Mucosa of descending colon (tissue), 3 donors: ENCODE data around the gene MRPL37. TPM values are rescaled to one million over a fixed set of nuclear protein-coding genes. Genes with fewer than 3 reads are reported as not detected.

ENCODE experiments used
- ATAC-seq: fragments of 200-7000 bp; cut with Tn5 transposase; one replicate; pipeline ENCODE4 v1.9.1; 2020; ENCODE audit warnings: mild to moderate bottlenecking, moderate library complexity
- DNase-seq, 3 donors: peaks; one replicate each; pipeline ENCODE4 v3.0.0-alpha.2; 2020
- H3K36me3 ChIP-seq: fragments of 200-600 bp; one replicate; pipeline ENCODE4 v1.8.0; 2021; ENCODE audit warnings: low read depth, mild to moderate bottlenecking
- H3K4me1 ChIP-seq: fragments of 200-600 bp; one replicate; pipeline ENCODE4 v1.8.0; 2021; ENCODE audit warnings: low read depth, mild to moderate bottlenecking
- H3K4me3 ChIP-seq: fragments of 200-600 bp; one replicate; pipeline ENCODE4 v1.8.0; 2021; ENCODE audit warnings: mild to moderate bottlenecking
- H3K9me3 ChIP-seq: fragments of 200-600 bp; one replicate; pipeline ENCODE4 v1.8.0; 2021; ENCODE audit warnings: mild to moderate bottlenecking
- CTCF ChIP-seq: fragments of 200-600 bp; IDR thresholded peaks from one replicate; pipeline ENCODE4 v1.8.0; 2022; ENCODE audit warnings: antibody characterized with exemption, mild to moderate bottlenecking
- intact Hi-C, 2 donors: fragments of 100-400 bp; cut with DNase I in 1 of 2; cut with micrococcal nuclease in 1 of 2; formaldehyde crosslinking; loops; one replicate each; pipeline versions ENCODE4 v1.11.0 to v1.11.1; 2022; cut with DNase I, micrococcal nuclease
- total RNA-seq, 3 donors: library from RNA; stranded (reverse); fragmentation: NEBNext Ultra II Directional in 2 of 3; extraction: Animal tissue kit (Norgen Biotek cat#: 25700) in 2 of 3; gene quantifications; one replicate each; pipeline versions ENCODE4 v1.2.1 to v1.2.4, GENCODE V29; 2021 to 2023
- donor health status: DM: no; HTN: no; CAD: no; lungs with moderate emphysema.
- donor health status: DM: no; HTN: no; CAD: no.
- donor health status: DM: no; HTN: yes; CAD: no.

The MRPL37 gene
- total RNA-seq, 3 donors from 2014 or later: 46.5 to 84.7 (median 58.8) TPM

DNA sequence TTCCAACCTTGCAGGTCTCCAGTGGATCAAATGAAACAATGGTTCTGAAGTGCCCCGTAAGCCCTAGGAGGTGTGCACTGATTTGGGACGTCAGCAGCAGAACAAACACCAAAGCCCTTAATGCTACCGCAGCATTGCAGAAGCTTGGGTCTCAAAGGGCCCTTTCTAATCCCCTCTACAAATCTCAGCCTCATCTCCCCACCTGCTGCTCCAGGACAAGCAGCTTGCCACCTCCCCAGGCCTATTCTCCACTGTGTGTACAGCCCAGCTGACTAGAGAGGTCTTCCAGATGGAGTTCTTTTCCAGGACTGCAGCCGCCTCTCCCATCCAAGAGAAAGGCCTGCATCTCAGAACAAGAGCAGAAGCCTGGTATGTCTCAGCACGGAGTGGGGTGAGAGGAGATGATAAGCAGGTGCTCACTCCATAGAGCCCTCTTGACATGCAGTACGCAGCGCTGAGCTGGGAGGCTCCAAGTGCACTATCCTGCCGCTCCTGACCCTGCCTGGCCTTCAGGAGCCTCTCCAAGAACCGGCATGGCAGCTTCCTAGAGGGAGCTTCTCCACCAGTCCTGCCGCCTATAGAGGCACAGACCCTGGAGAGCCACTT, 46.3 kb downstream of the MRPL37 start:
- H3K36me3 ChIP-seq: no peaks in the 10 kb centered on the region
- DNase-seq: no peak
- no peak overlapping the region for H3K4me3 ChIP-seq
- no peak for TF ChIP-seq CTCF
- intact Hi-C loops: no loop called here
- H3K9me3 ChIP-seq: no peaks in the 10 kb centered on the region
- ATAC-seq: no peak
- no peaks in the 10 kb centered on the region for H3K4me1 ChIP-seq

DNA sequence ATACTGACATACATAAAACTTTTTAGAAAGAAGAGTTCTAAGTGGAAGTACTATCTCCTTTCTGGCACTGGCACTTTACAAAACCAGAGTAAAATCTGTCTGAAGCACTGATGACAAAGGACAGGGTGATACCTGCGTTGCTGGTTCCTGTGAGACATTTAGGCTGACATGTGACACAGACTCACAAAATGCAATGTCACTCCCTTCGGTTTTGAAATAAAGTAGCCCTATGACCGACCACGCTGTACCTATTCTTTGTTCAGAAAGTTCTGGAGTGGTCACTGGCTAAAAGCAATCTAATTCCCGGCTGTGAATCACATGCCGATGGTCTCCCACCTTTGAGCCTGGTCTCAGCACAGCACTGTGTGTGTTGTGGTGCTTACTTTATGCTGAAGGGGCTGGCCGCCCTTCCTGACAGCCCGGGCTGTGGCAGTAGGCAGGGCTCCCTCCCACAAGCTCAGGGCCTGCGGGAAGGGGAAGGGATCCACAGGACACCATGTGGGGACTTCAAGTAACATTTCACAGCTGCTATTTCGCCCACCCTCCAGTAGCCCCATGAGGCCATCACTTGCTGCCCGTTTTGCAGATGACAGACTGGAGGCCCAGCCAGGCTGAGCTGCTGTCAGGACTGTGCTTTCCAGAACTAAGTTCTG, 48.0 kb downstream of the MRPL37 start:
- no peak for ATAC-seq
- no peak for TF ChIP-seq CTCF
- intact Hi-C loops: no loop called here
- H3K4me1 ChIP-seq: no peaks in the 10 kb centered on the region
- H3K36me3 ChIP-seq: no peaks in the 10 kb centered on the region
- no peaks in the 10 kb centered on the region for H3K9me3 ChIP-seq
- no peak for DNase-seq
- no peak overlapping the region for H3K4me3 ChIP-seq

GRCh38 chr1:54248966-54249365, 49.0 kb downstream of the MRPL37 start:
- intact Hi-C loops: no loop called here
- Histone ChIP-seq H3K36me3 (no peaks in the 10 kb centered on the region), H3K4me3 (no peak overlapping the region), H3K9me3 (no peaks in the 10 kb centered on the region), H3K4me1 (no peaks in the 10 kb centered on the region)
- DNase-seq (no peak), ATAC-seq (peak; percentile 19)
- TF ChIP-seq CTCF: no peak

DNA sequence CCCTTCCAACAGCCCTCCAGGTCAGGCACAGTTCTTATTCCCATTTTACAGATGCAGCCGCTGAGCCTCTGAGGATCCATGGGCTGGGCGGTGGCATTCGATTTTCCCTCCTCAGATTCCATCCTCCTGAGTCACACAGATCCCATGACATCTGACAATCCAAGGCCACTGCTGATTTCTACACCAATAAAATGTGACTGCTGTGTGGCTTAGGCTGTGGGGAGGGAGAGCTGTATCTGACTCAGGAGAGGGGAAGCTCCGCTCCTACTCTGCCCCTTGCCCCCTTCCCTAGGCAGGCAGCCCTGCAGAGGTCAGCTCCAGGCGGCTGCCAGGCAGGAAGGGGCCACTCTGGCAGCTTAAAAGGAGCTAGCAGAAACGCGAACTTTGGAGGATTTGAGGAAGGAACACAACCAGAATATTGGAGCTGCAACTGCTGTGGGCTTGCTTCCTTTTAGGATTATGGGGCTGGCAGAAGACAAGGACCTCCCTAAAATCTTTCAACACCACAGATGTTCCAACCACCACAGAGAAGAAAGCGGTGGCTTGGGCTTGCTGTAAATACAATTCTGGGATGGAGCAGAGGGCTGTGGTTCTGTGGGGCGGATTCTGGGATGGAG, 50.0 kb downstream of the MRPL37 start:
- peak; percentile 60 for ATAC-seq
- Histone ChIP-seq H3K4me3 (no peak overlapping the region), H3K9me3 (no peaks in the 10 kb centered on the region), H3K36me3 (no peaks in the 10 kb centered on the region), H3K4me1 (no peaks in the 10 kb centered on the region)
- intact Hi-C loops: no loop called here
- no peak for DNase-seq
- no peak for TF ChIP-seq CTCF

DNA sequence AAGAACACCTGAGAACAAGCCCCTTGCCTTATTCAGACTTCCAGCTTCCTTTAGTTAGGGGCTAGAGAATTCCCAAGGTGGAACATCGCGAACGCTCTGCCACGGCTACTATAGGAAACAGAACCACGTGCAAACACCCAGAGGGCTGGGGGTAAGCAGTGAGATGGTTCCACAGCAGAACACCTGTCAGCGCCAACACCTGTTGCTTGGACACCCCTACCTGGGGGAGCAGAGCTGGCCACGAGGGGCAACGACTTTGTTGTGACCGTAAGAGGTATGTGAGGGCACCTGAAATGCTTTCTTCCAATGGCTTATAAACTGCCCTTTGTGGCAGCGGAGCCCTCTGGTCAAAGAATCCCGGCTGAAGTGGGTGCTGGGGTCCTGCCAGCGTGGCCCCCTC, 50.7 kb downstream of the MRPL37 start:
- DNase-seq (no peak), ATAC-seq (no peak)
- TF ChIP-seq CTCF: no peak
- intact Hi-C loops: no loop called here
- Histone ChIP-seq H3K4me1 (no peaks in the 10 kb centered on the region), H3K9me3 (no peaks in the 10 kb centered on the region), H3K4me3 (no peak overlapping the region), H3K36me3 (no peaks in the 10 kb centered on the region)
